ENCODE results near the gene KIAA1958. TPM values are rescaled to one million over a fixed set of nuclear protein-coding genes. Genes with fewer than 3 reads are reported as not detected.

KIAA1958 gene
- total RNA-seq, 1 donor from 2014 or later = 55.3 TPM

- TF ChIP-seq CTCF (IDR thresholded peaks at IDR 0.05; ENCODE audit: unreplicated experiment) = no peak
- no peaks in the 10 kb centered on the region for H3K27me3 Mint-ChIP-seq
Measured at GRCh38 chr9:112569186-112569585, 82.6 kb downstream of the KIAA1958 start.

GRCh38 chr9:112570671-112571167, 84.1 kb downstream of the KIAA1958 start:
- no peak for DNase-seq (ENCODE audit: low spot score, unreplicated experiment)
- H3K27ac Mint-ChIP-seq = peak overlapping the region; percentile 26
- peaks cover 29% of the 10 kb centered on the region for H3K4me1 Mint-ChIP-seq (ENCODE audit: low read depth)
- TF ChIP-seq CTCF (IDR thresholded peaks at IDR 0.05; ENCODE audit: unreplicated experiment) = no peak
- no peaks in the 10 kb centered on the region for H3K9me3 Mint-ChIP-seq (ENCODE audit: low read depth)
- H3K36me3 Mint-ChIP-seq (ENCODE audit: insufficient read depth) = peaks cover 14% of the 10 kb centered on the region
- peak overlapping the region; percentile 10 for H3K4me3 Mint-ChIP-seq (ENCODE audit: low read depth)
- no peaks in the 10 kb centered on the region for H3K27me3 Mint-ChIP-seq

More at GRCh38 chr9:112569186-112569585, 82.6 kb downstream of the KIAA1958 start:
- H3K9me3 Mint-ChIP-seq (ENCODE audit: low read depth) = no peaks in the 10 kb centered on the region
- no peak overlapping the region for H3K4me3 Mint-ChIP-seq (ENCODE audit: low read depth)
- H3K27ac Mint-ChIP-seq = no peak overlapping the region
- no peak for DNase-seq (ENCODE audit: low spot score, unreplicated experiment)
- H3K36me3 Mint-ChIP-seq (ENCODE audit: insufficient read depth) = peaks cover 3% of the 10 kb centered on the region
- peaks cover 29% of the 10 kb centered on the region for H3K4me1 Mint-ChIP-seq (ENCODE audit: low read depth)

- H3K4me1 Mint-ChIP-seq (ENCODE audit: low read depth) = peaks cover 29% of the 10 kb centered on the region
- peak overlapping the region; percentile 76 for H3K27ac Mint-ChIP-seq
- no peaks in the 10 kb centered on the region for H3K27me3 Mint-ChIP-seq
- no peak overlapping the region for H3K4me3 Mint-ChIP-seq (ENCODE audit: low read depth)
- H3K36me3 Mint-ChIP-seq (ENCODE audit: insufficient read depth) = peaks cover 21% of the 10 kb centered on the region
- no peaks in the 10 kb centered on the region for H3K9me3 Mint-ChIP-seq (ENCODE audit: low read depth)
- no peak for TF ChIP-seq CTCF (IDR thresholded peaks at IDR 0.05; ENCODE audit: unreplicated experiment)
- no peak for DNase-seq (ENCODE audit: low spot score, unreplicated experiment)
Measured at GRCh38 chr9:112571624-112572355, 85.2 kb downstream of the KIAA1958 start.

- no peak for TF ChIP-seq CTCF (IDR thresholded peaks at IDR 0.05; ENCODE audit: unreplicated experiment)
- no peak for DNase-seq (ENCODE audit: low spot score, unreplicated experiment)
- Mint-ChIP-seq H3K27me3 (no peaks in the 10 kb centered on the region), H3K4me3 (ENCODE audit: low read depth) (no peak overlapping the region), H3K27ac (peak overlapping the region; percentile 76), H3K9me3 (ENCODE audit: low read depth) (no peaks in the 10 kb centered on the region), H3K4me1 (ENCODE audit: low read depth) (peaks cover 29% of the 10 kb centered on the region), H3K36me3 (ENCODE audit: insufficient read depth) (peaks cover 20% of the 10 kb centered on the region)
Measured at GRCh38 chr9:112572416-112572815, 85.8 kb downstream of the KIAA1958 start.

GRCh38 chr9:112574008-112574407, 87.4 kb downstream of the KIAA1958 start:
- no peaks in the 10 kb centered on the region for H3K9me3 Mint-ChIP-seq (ENCODE audit: low read depth)
- H3K27ac Mint-ChIP-seq = peak overlapping the region; percentile 15
- H3K27me3 Mint-ChIP-seq = no peaks in the 10 kb centered on the region
- H3K4me1 Mint-ChIP-seq (ENCODE audit: low read depth) = peaks cover 31% of the 10 kb centered on the region
- H3K36me3 Mint-ChIP-seq (ENCODE audit: insufficient read depth) = peaks cover 18% of the 10 kb centered on the region
- H3K4me3 Mint-ChIP-seq (ENCODE audit: low read depth) = no peak overlapping the region
- no peak for TF ChIP-seq CTCF (IDR thresholded peaks at IDR 0.05; ENCODE audit: unreplicated experiment)
- DNase-seq (ENCODE audit: low spot score, unreplicated experiment) = no peak

Data from progenitor cell of endocrine pancreas (in vitro differentiated cells).